ENCODE results near the gene C1S. TPM values are rescaled to one million over a fixed set of nuclear protein-coding genes. Genes with fewer than 3 reads are reported as not detected.

The C1S gene
- total RNA-seq, 4 donors from 2014 or later: 58.1 to 90.8 (median 85.9) TPM

DNA sequence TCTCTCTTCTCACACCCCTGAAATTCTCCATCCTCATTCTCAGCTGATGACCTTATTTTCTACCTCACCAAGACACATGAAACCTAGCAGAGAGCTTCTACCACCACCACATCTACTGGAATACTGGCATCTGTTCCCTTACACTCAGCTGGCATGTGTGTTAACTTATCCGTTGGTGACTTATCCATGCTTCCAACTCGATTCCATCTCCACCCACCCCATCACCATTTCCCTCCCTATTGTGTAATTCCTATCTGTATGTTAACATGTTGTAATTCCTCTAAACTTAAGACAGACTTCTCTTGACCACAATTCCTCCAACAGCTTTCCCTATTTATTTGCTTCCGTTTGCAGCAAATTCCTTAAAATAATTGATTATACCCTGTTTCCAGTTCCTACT, 15.4 kb downstream of the C1S start:
- no peak for TF ChIP-seq POLR2A (IDR thresholded peaks at IDR 0.05)
- TF ChIP-seq, protein P1, sequence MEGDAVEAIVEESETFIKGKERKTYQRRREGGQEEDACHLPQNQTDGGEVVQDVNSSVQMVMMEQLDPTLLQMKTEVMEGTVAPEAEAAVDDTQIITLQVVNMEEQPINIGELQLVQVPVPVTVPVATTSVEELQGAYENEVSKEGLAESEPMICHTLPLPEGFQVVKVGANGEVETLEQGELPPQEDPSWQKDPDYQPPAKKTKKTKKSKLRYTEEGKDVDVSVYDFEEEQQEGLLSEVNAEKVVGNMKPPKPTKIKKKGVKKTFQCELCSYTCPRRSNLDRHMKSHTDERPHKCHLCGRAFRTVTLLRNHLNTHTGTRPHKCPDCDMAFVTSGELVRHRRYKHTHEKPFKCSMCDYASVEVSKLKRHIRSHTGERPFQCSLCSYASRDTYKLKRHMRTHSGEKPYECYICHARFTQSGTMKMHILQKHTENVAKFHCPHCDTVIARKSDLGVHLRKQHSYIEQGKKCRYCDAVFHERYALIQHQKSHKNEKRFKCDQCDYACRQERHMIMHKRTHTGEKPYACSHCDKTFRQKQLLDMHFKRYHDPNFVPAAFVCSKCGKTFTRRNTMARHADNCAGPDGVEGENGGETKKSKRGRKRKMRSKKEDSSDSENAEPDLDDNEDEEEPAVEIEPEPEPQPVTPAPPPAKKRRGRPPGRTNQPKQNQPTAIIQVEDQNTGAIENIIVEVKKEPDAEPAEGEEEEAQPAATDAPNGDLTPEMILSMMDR (IDR thresholded peaks at IDR 0.05 in 4 of 5, conservative IDR thresholded peaks at IDR 0.05 in 1 of 5): no peak
- intact Hi-C loops (cut with DNase I; ENCODE audit: low total_unique reads) (no loop called here), in situ Hi-C loops (cut with MboI; ENCODE audit: low sequenced_read_pairs in 4 of 4) (no loop called here)
- peaks cover 0 to 4% of the 10 kb centered on the region in 2 donors for H3K4me1 ChIP-seq
- no peak overlapping the region for H3K27ac ChIP-seq
- no peak for DNase-seq
- no peak for ATAC-seq
- H3K36me3 ChIP-seq: no peaks in the 10 kb centered on the region
- H3K27me3 ChIP-seq: no peaks in the 10 kb centered on the region
- no peak overlapping the region for H3K4me3 ChIP-seq
- no peaks in the 10 kb centered on the region for H3K9me3 ChIP-seq

DNA sequence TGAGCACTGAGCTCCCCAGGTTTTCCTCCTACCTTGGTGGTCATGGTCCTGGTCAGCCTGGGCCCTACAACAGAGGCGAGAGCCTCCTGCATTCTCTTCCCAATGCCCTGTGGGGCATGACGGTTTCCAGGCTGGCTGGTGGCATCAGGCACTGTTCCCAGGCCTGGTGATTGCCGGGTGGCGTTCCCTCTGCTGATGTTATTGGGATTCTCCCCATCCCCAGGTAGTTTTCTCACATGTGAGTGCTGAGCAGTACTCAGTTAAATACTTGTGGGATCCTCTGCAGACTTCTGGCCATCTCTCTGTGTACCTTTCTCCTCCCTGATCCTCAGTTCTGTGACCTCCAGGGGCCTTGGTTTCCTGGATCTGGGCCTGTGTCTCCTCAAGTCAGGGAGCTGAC, 16.0 kb downstream of the C1S start:
- Histone ChIP-seq H3K27me3 (no peaks in the 10 kb centered on the region), H3K4me3 (no peak overlapping the region), H3K4me1 (peaks cover 0 to 4% of the 10 kb centered on the region in 2 donors), H3K36me3 (no peaks in the 10 kb centered on the region), H3K27ac (no peak overlapping the region), H3K9me3 (no peaks in the 10 kb centered on the region)
- intact Hi-C loops (cut with DNase I; ENCODE audit: low total_unique reads) (no loop called here), in situ Hi-C loops (cut with MboI; ENCODE audit: low sequenced_read_pairs in 4 of 4) (no loop called here)
- TF ChIP-seq, protein P1 (IDR thresholded peaks at IDR 0.05 in 4 of 5, conservative IDR thresholded peaks at IDR 0.05 in 1 of 5): no peak
- TF ChIP-seq POLR2A (IDR thresholded peaks at IDR 0.05): no peak
- ATAC-seq (no peak), DNase-seq (no peak)

DNA sequence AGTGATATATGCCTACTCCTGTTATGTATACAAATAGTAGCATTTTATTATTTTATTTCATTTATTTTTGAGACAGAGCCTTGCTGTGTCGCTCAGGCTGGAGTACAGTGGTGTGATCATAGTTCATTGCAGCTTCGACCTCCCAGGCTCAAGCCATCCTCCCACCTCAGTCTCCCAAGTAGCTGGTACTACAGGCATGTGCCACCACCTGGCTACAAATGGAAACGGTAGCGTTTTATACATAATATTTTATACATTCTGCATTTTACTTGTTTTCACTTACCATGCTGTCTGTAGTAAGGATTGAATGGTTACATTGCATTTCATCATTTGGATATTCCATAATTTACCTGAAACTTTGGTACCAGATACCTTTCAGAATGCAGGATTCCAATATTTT, 17.6 kb downstream of the C1S start:
- no peak for DNase-seq
- Histone ChIP-seq H3K36me3 (no peaks in the 10 kb centered on the region), H3K27ac (no peak overlapping the region), H3K4me1 (peaks cover 0 to 4% of the 10 kb centered on the region in 2 donors), H3K4me3 (no peak overlapping the region), H3K9me3 (no peaks in the 10 kb centered on the region), H3K27me3 (no peaks in the 10 kb centered on the region)
- TF ChIP-seq POLR2A (IDR thresholded peaks at IDR 0.05): no peak
- TF ChIP-seq, protein P1 (IDR thresholded peaks at IDR 0.05 in 4 of 5, conservative IDR thresholded peaks at IDR 0.05 in 1 of 5): no peak
- in situ Hi-C loops (cut with MboI; ENCODE audit: low sequenced_read_pairs in 4 of 4): no loop called here
- intact Hi-C loops (cut with DNase I; ENCODE audit: low total_unique reads): no loop called here
- ATAC-seq: no peak

DNA sequence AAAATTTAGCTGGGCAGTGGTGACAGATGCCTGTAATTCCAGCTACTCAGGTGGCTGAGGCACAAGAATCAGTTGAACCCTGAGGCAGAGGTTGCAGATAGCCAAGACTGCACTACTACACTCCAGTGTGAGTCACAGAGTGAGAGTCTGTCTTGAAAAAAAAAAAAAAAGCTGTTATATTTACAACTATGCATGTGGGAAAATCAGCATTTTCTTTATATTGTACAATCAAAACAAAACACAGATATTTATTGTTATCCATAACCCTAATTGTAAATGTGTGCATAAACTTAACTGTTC, 19.3 kb downstream of the C1S start:
- ATAC-seq (no peak), DNase-seq (no peak)
- Histone ChIP-seq H3K4me3 (no peak overlapping the region), H3K4me1 (peaks cover 0 to 4% of the 10 kb centered on the region in 2 donors), H3K9me3 (no peaks in the 10 kb centered on the region), H3K27ac (peak overlapping the region; percentile 33 to 67 (median 60)), H3K36me3 (no peaks in the 10 kb centered on the region), H3K27me3 (no peaks in the 10 kb centered on the region)
- in situ Hi-C loops (cut with MboI; ENCODE audit: low sequenced_read_pairs in 4 of 4): no loop called here
- intact Hi-C loops (cut with DNase I; ENCODE audit: low total_unique reads): no loop called here
- TF ChIP-seq, protein P1 (IDR thresholded peaks at IDR 0.05 in 4 of 5, conservative IDR thresholded peaks at IDR 0.05 in 1 of 5): no peak
- no peak for TF ChIP-seq POLR2A (IDR thresholded peaks at IDR 0.05)

DNA sequence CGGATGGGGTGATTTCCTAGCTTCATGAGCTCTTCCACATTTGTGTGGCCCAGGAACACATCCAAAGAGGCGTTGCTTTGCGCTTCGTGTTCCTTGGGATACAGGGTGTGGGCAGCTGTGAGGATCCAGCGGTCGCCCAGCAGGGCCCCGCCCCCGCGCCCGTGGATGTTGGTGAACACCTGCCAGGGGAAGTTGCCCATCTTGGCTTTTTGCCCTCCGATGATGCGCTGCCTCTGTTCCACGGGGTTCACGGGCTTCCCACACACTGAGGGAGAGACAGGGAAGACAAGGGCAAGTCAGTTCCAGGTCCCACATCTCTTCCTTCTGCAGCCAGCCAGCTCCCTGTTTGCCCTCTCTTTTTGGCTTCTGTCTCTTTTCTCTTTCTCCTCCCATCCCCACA, 20.5 kb downstream of the C1S start:
- Histone ChIP-seq H3K9me3 (no peaks in the 10 kb centered on the region), H3K4me3 (no peak overlapping the region), H3K27me3 (no peaks in the 10 kb centered on the region), H3K27ac (no peak overlapping the region), H3K4me1 (peaks cover 0 to 4% of the 10 kb centered on the region in 2 donors), H3K36me3 (no peaks in the 10 kb centered on the region)
- no peak for DNase-seq
- no peak for ATAC-seq
- in situ Hi-C loops (cut with MboI; ENCODE audit: low sequenced_read_pairs in 4 of 4) (no loop called here), intact Hi-C loops (cut with DNase I; ENCODE audit: low total_unique reads) (no loop called here)
- TF ChIP-seq, protein P1 (IDR thresholded peaks at IDR 0.05 in 4 of 5, conservative IDR thresholded peaks at IDR 0.05 in 1 of 5): no peak
- TF ChIP-seq POLR2A (IDR thresholded peaks at IDR 0.05): no peak

Measured in gastrocnemius medialis (tissue), 4 donors.